Measurements from ENCODE around the gene EML2.

GRCh38 chr19:45600340-45600885 lies 38.8 kb downstream of the EML2 start:
- TF ChIP-seq CTBP1 (IDR thresholded peaks at IDR 0.05; ENCODE audit: borderline replicate concordance) (no peak), SP1 (IDR thresholded peaks at IDR 0.05) (no peak), ARNT (IDR thresholded peaks at IDR 0.05) (no peak), TARDBP (IDR thresholded peaks at IDR 0.05) (no peak), HDGF (IDR thresholded peaks at IDR 0.05; ENCODE audit: borderline replicate concordance) (no peak), FOXK2 (IDR thresholded peaks at IDR 0.05) (no peak), BHLHE40 (IDR thresholded peaks at IDR 0.05; ENCODE audit: borderline replicate concordance) (no peak), SUZ12 (IDR thresholded peaks at IDR 0.05) (no peak), NFRKB (IDR thresholded peaks at IDR 0.05) (no peak), L3MBTL2 (conservative IDR thresholded peaks at IDR 0.05) (no peak), ZNF384 (IDR thresholded peaks at IDR 0.05) (no peak)

Measured in HEK293T (cell line).